ENCODE results near the gene COL27A1. TPM values are rescaled to one million over a fixed set of nuclear protein-coding genes. Genes with fewer than 3 reads are reported as not detected.

Gene COL27A1
- total and polyA plus RNA-seq, 12 donors, result 3.1 to 35.8 (median 5.1) TPM

- intact Hi-C loops (cut with DNase I), result loop anchor here in 5 of 10 donors (5.0 to 10.0 kb wide), 4 partner anchors 52 to 82 kb away; partner anchors contain the start of gene COL27A1 (in 4 of the 5)
- WGBS, 2 donors, result 66 to 72% methylated on average over 12 of the region's 12 CpGs
- Histone ChIP-seq H3K27ac (no peak overlapping the region), H3K27me3 (no peaks in the 10 kb centered on the region), H3K36me3 (peaks cover 0 to 3% (median 0%) of the 10 kb centered on the region in 9 donors), H3K4me3 (no peak overlapping the region), H3K4me1 (peaks cover 8 to 61% (median 31%) of the 10 kb centered on the region in 9 donors), H3K9me3 (no peaks in the 10 kb centered on the region)
- DNase-seq, result no peak
- ATAC-seq, result peak in 1 of 8 donors; percentile 7
- no peak for TF ChIP-seq CTCF (IDR thresholded peaks at IDR 0.05)
Observed at GRCh38 chr9:114236391-114237138, 81.2 kb downstream of the COL27A1 start.

- Histone ChIP-seq H3K36me3 (peaks cover 0 to 5% (median 0%) of the 10 kb centered on the region in 9 donors), H3K27me3 (no peaks in the 10 kb centered on the region), H3K4me1 (peaks cover 8 to 61% (median 31%) of the 10 kb centered on the region in 9 donors), H3K9me3 (no peaks in the 10 kb centered on the region), H3K27ac (no peak overlapping the region), H3K4me3 (no peak overlapping the region)
- ATAC-seq, result no peak
- intact Hi-C loops (cut with DNase I), result loop anchor here in 5 of 10 donors (5.0 to 10.0 kb wide), 4 partner anchors 52 to 82 kb away; partner anchors contain the start of gene COL27A1 (in 4 of the 5)
- no peak for DNase-seq
- 86 to 93% methylated on average over 5 of the region's 5 CpGs for WGBS, 2 donors
- TF ChIP-seq CTCF (IDR thresholded peaks at IDR 0.05), result no peak
Observed at GRCh38 chr9:114237247-114237646, 81.9 kb downstream of the COL27A1 start.

- no peaks in the 10 kb centered on the region for H3K27me3 ChIP-seq
- H3K4me3 ChIP-seq, result no peak overlapping the region
- WGBS, 2 donors, result 72 to 78% methylated on average over 5 of the region's 5 CpGs
- TF ChIP-seq CTCF (IDR thresholded peaks at IDR 0.05), result no peak
- H3K36me3 ChIP-seq, result peaks cover 0 to 11% (median 0%) of the 10 kb centered on the region in 9 donors
- H3K9me3 ChIP-seq, result no peaks in the 10 kb centered on the region
- H3K27ac ChIP-seq, result peak overlapping the region in 3 of 10 donors; percentile 32 to 77 (median 63)
- DNase-seq, result no peak
- intact Hi-C loops (cut with DNase I), result loop anchor here in 5 of 10 donors (5.0 to 10.0 kb wide), 4 partner anchors 53 to 83 kb away; partner anchors contain the start of gene COL27A1 (in 4 of the 5)
- ATAC-seq, result no peak
- H3K4me1 ChIP-seq, result peaks cover 8 to 61% (median 31%) of the 10 kb centered on the region in 9 donors
Observed at GRCh38 chr9:114237781-114238180, 82.4 kb downstream of the COL27A1 start.

DNA sequence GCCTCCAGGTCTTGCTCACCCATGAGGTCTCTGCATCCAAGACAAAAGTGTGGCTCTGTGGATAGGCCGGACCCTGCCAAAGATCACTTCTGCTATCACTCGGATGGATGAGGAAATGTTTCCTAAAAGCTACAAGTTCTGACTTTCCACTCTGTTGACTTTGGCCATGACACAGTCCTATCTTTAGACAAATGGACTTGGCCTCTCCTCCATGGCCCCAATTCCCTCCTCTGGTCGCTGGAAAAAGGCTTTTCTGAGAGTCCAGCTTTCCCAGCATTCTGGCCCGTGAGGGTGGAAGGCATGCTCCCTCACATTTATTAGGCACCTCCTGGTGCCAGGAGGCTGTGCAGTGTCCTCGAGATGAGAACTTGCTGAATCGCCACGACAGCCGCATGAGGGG is 83.1 kb downstream of the COL27A1 start:
- Histone ChIP-seq H3K27ac (peak overlapping the region in 7 of 10 donors; percentile 39 to 77 (median 63)), H3K9me3 (no peaks in the 10 kb centered on the region), H3K27me3 (no peaks in the 10 kb centered on the region), H3K4me3 (no peak overlapping the region), H3K4me1 (peaks cover 8 to 58% (median 26%) of the 10 kb centered on the region in 9 donors), H3K36me3 (peaks cover 0 to 13% (median 0%) of the 10 kb centered on the region in 9 donors)
- intact Hi-C loops (cut with DNase I), result loop anchor here in 5 of 10 donors (5.0 to 10.0 kb wide), 4 partner anchors 54 to 84 kb away; partner anchors contain the start of gene COL27A1 (in 4 of the 5)
- 27 to 28% methylated on average over 8 of the region's 8 CpGs for WGBS, 2 donors
- no peak for TF ChIP-seq CTCF (IDR thresholded peaks at IDR 0.05)
- DNase-seq, result peak in 1 of 2 donors; percentile 78
- ATAC-seq, result peak; percentile 54 to 86 (median 76)

Measured in heart right ventricle (tissue), 16 donors.